GM03348 (cell line): ENCODE results near the gene NELL1.

Experiments used
- DNase-seq: peaks from one replicate; pipeline ENCODE4 v3.0.0; 2012; ENCODE audit warnings: low spot score

Gene NELL1

GRCh38 chr11:21421711-21422329 lies 752.4 kb downstream of the NELL1 start:
- DNase-seq, result no peak

GRCh38 chr11:21426931-21427330 lies 757.5 kb downstream of the NELL1 start:
- no peak for DNase-seq

GRCh38 chr11:21427726-21428125 lies 758.3 kb downstream of the NELL1 start:
- no peak for DNase-seq

GRCh38 chr11:21428796-21429195 lies 759.4 kb downstream of the NELL1 start:
- DNase-seq, result no peak

- DNase-seq, result no peak
These were observed 760.0 kb downstream of the NELL1 start for GRCh38 chr11:21429401-21429800.

- no peak for DNase-seq
These were observed 761.2 kb downstream of the NELL1 start for GRCh38 chr11:21430537-21430936.

- DNase-seq, result no peak
These were observed 777.7 kb downstream of the NELL1 start for GRCh38 chr11:21446939-21447590.

- no peak for DNase-seq
These were observed 778.5 kb downstream of the NELL1 start for GRCh38 chr11:21447871-21448270.

- DNase-seq, result no peak
These were observed 786.8 kb downstream of the NELL1 start for GRCh38 chr11:21456186-21456585.

- DNase-seq, result no peak
These were observed 790.7 kb downstream of the NELL1 start for GRCh38 chr11:21460082-21460481.

- DNase-seq, result no peak
These were observed 792.3 kb downstream of the NELL1 start for GRCh38 chr11:21461701-21462100.

- DNase-seq, result no peak
These were observed 795.3 kb downstream of the NELL1 start for GRCh38 chr11:21464601-21465193.

GRCh38 chr11:21465203-21465602 lies 795.8 kb downstream of the NELL1 start:
- no peak for DNase-seq

GRCh38 chr11:21465920-21466319 lies 796.5 kb downstream of the NELL1 start:
- no peak for DNase-seq

- no peak for DNase-seq
These were observed 801.1 kb downstream of the NELL1 start for GRCh38 chr11:21470521-21470920.

- no peak for DNase-seq
These were observed 802.9 kb downstream of the NELL1 start for GRCh38 chr11:21472261-21472660.

- no peak for DNase-seq
These were observed 805.1 kb downstream of the NELL1 start for GRCh38 chr11:21474529-21474928.

GRCh38 chr11:21475276-21475675 lies 805.9 kb downstream of the NELL1 start:
- DNase-seq, result no peak

GRCh38 chr11:21476588-21476987 lies 807.2 kb downstream of the NELL1 start:
- DNase-seq, result no peak

GRCh38 chr11:21480240-21480639 lies 810.9 kb downstream of the NELL1 start:
- no peak for DNase-seq

GRCh38 chr11:21481255-21481654 lies 811.9 kb downstream of the NELL1 start:
- no peak for DNase-seq

- no peak for DNase-seq
These were observed 814.7 kb downstream of the NELL1 start for GRCh38 chr11:21484039-21484438.

- no peak for DNase-seq
These were observed 815.6 kb downstream of the NELL1 start for GRCh38 chr11:21485006-21485405.

- no peak for DNase-seq
These were observed 816.0 kb downstream of the NELL1 start for GRCh38 chr11:21485426-21485825.
